ENCODE measurements around the gene NID1.

GRCh38 chr1:235937123-235937522, 127.8 kb downstream of the NID1 start:
- TF ChIP-seq, protein P1, sequence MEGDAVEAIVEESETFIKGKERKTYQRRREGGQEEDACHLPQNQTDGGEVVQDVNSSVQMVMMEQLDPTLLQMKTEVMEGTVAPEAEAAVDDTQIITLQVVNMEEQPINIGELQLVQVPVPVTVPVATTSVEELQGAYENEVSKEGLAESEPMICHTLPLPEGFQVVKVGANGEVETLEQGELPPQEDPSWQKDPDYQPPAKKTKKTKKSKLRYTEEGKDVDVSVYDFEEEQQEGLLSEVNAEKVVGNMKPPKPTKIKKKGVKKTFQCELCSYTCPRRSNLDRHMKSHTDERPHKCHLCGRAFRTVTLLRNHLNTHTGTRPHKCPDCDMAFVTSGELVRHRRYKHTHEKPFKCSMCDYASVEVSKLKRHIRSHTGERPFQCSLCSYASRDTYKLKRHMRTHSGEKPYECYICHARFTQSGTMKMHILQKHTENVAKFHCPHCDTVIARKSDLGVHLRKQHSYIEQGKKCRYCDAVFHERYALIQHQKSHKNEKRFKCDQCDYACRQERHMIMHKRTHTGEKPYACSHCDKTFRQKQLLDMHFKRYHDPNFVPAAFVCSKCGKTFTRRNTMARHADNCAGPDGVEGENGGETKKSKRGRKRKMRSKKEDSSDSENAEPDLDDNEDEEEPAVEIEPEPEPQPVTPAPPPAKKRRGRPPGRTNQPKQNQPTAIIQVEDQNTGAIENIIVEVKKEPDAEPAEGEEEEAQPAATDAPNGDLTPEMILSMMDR (IDR thresholded peaks at IDR 0.05; ENCODE audit: low read depth, low read length): no peak
- TF ChIP-seq MAX (IDR thresholded peaks at IDR 0.05; ENCODE audit: low read depth, low read length): no peak
